ENCODE results near the gene GAGE2A.
"Not testable (repeated sequence)": the region's sequence is repeated elsewhere in the genome, so short reads cannot be mapped to it uniquely, and the experiment has no call there.

Gene GAGE2A

GRCh38 chrX:49589196-49589595, at the start of gene GAGE2A:
Gene GAGE2A (plus strand): TSS chrX:49589496. CDS start chrX:49590651, 1,155 bp downstream.
- DNase-seq: not testable (repeated sequence)

GRCh38 chrX:49541433-49541832, 47.9 kb upstream of the GAGE2A start, which contains the start of gene GAGE12D:
Gene GAGE12D (plus strand): TSS chrX:49541733. CDS start chrX:49542888, 1,155 bp downstream.
- DNase-seq: not testable (repeated sequence)

GRCh38 chrX:49550989-49551388, 38.3 kb upstream of the GAGE2A start, which contains the start of gene GAGE12E:
Gene GAGE12E (plus strand): TSS chrX:49551289. CDS start chrX:49552444, 1,155 bp downstream.
- not testable (repeated sequence) for DNase-seq

- not testable (repeated sequence) for DNase-seq
These were observed 28.8 kb upstream of the GAGE2A start, which contains the start of gene GAGE12F for GRCh38 chrX:49560542-49560941. Gene GAGE12F (plus strand): TSS chrX:49560842. CDS start chrX:49561997, 1,155 bp downstream.

GRCh38 chrX:49568728-49569127, 20.6 kb upstream of the GAGE2A start:
- not testable (repeated sequence) for DNase-seq

GRCh38 chrX:49569152-49569551, 20.1 kb upstream of the GAGE2A start:
- not testable (repeated sequence) for DNase-seq

GRCh38 chrX:49570100-49570499, 19.2 kb upstream of the GAGE2A start, which contains the start of gene GAGE12G:
Gene GAGE12G (plus strand): TSS chrX:49570400. CDS start chrX:49571555, 1,155 bp downstream.
- not testable (repeated sequence) for DNase-seq

- not testable (repeated sequence) for DNase-seq
These were observed 9.6 kb upstream of the GAGE2A start, which contains the start of gene GAGE12H for GRCh38 chrX:49579649-49580048. Gene GAGE12H (plus strand): TSS chrX:49579949. CDS start chrX:49581104, 1,155 bp downstream.

- DNase-seq: not testable (repeated sequence)
These were observed 628 bp downstream of the GAGE2A start for GRCh38 chrX:49589769-49590478.

GRCh38 chrX:49590488-49590887, 1.2 kb downstream of the GAGE2A start:
- DNase-seq: not testable (repeated sequence)

- not testable (repeated sequence) for DNase-seq
These were observed 9.4 kb downstream of the GAGE2A start, which contains the start of gene GAGE1 for GRCh38 chrX:49598720-49599119. Gene GAGE1 (plus strand): TSS chrX:49599020. CDS start chrX:49600175, 1,155 bp downstream.

GRCh38 chrX:49610718-49611310, 21.5 kb downstream of the GAGE2A start:
- no peak for DNase-seq

- no peak for DNase-seq
These were observed 29.3 kb downstream of the GAGE2A start for GRCh38 chrX:49618574-49618973.

GRCh38 chrX:49627086-49627777, 37.9 kb downstream of the GAGE2A start:
- peak in 1 of 2 experiments; percentile 19 for DNase-seq

- no peak for DNase-seq
These were observed 55.8 kb downstream of the GAGE2A start for GRCh38 chrX:49644991-49645637.

All from NCI-H526 (cell line).